NT2/D1 (cell line): ENCODE measurements around the gene SIN3A.

Experiments
- SUZ12 ChIP-seq: IDR thresholded peaks from 2 replicates; pipeline ENCODE4 v1.6.1; 2011; ENCODE audit not compliant: insufficient read length, insufficient read depth; ENCODE audit errors: extremely low read depth
- YY1 ChIP-seq: IDR thresholded peaks from 2 replicates; pipeline ENCODE4 v1.6.1; 2011; ENCODE audit not compliant: insufficient read length, insufficient read depth
- ZNF274 ChIP-seq: IDR thresholded peaks from 2 replicates; pipeline ENCODE4 v1.6.1; 2011; ENCODE audit warnings: mild to moderate bottlenecking, low read depth, low read length

DNA sequence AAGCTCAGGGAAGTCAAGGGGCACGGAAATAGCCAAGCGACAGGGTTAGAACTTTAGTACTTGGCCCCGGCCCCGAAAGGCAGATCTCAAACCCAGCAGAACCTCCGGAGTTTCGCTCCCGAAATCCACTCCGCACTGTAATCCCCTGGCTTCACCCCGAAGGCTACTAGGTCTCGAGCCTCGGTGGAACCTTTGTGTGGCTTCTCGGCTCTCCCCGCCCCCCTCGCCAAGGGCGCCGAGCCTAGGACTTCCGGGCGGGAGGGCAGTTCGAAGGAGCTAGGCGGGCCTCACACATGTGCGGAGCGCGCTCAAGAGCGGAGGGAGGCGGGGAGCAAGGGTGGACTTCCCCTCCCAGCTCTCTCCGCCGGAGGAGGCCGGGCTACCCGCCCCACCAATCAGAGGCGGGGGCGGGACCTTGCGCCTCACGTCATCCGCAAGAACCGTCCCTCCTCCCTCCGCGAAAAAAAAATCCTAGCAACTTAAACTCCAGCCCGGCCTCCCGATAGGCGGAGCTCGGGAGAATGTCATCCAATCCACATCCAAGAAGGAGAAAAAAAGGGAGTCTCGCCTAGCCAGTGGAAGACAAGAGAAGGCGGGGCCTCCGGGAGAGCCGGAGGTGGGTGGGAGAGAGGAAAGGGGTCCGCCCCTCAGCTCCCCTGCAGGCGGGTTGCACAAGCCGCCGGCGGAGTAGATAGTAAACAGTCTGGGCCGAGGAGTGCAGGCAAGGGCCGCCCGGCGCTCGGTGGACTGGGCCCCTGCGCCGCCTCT lies 2.4 kb upstream of the SIN3A start:
- TF ChIP-seq ZNF274: no peak
- no peak for TF ChIP-seq YY1
- TF ChIP-seq SUZ12: no peak
